MM.1S (cell line): ENCODE measurements around the gene GOLGA7B.

Source experiments
- EZH2 ChIP-seq: fragments of 300-600 bp; sonication (generic); optimal IDR thresholded peaks from 2 replicates; pipeline ENCODE3; 2017; ENCODE audit warnings: low read depth, mild to moderate bottlenecking, antibody characterized with exemption, low read length, mixed read lengths
- TF ChIP-seq, protein P1 (sequence below): fragments of 300-600 bp; sonication (generic); IDR thresholded peaks from 2 replicates; pipeline ENCODE4 v1.5.1; 2016; ENCODE audit warnings: antibody characterized with exemption, low read length, mixed read lengths

DNA sequence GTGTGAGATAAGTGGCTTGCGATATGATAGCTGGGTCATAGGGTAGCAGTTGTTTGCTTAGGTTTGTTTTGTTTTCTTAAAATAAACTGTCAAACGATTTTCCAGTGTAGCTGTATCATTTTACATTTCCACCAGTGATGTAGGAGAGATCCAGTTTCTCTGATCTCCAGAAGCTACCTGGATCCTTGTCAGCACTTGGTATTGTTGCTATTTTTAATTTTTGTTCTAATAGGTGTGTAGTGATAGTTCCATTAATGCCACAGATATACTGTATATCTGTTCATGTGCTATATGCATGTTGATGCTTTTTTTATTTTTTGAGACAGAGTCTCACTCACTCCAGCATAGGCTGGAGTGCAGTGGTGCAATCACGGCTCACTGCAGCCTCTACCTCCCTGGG lies 44.4 kb downstream of the GOLGA7B start:
- TF ChIP-seq, protein P1, sequence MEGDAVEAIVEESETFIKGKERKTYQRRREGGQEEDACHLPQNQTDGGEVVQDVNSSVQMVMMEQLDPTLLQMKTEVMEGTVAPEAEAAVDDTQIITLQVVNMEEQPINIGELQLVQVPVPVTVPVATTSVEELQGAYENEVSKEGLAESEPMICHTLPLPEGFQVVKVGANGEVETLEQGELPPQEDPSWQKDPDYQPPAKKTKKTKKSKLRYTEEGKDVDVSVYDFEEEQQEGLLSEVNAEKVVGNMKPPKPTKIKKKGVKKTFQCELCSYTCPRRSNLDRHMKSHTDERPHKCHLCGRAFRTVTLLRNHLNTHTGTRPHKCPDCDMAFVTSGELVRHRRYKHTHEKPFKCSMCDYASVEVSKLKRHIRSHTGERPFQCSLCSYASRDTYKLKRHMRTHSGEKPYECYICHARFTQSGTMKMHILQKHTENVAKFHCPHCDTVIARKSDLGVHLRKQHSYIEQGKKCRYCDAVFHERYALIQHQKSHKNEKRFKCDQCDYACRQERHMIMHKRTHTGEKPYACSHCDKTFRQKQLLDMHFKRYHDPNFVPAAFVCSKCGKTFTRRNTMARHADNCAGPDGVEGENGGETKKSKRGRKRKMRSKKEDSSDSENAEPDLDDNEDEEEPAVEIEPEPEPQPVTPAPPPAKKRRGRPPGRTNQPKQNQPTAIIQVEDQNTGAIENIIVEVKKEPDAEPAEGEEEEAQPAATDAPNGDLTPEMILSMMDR, result no peak
- no peak for TF ChIP-seq EZH2
